Fibroblast of skin of right quadriceps (primary cell): ENCODE data around the gene ALPL.

Experiments
- DNase-seq: peaks from one replicate; pipeline ENCODE4 v3.0.0-alpha.2; 2013

The ALPL gene

DNA sequence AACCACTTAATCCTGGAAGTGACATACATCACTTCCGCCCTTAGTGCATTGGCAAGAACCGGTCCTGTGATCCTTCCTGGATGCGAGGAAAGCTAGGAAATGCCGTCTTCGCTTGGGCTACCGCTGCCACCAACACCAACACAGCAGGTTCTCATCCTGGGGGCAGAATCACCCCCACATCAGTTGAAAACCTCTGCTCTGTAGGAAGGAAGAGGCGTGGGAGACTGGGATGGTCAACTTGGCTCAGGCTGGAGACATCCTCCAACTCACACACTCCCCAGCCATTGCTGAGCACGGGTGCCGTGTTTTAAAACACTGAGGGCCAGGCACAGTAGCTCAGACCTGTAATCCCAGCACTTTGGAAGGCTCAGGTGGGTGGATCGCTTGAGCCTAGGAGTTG lies 74.9 kb downstream of the ALPL start:
- DNase-seq = no peak

DNA sequence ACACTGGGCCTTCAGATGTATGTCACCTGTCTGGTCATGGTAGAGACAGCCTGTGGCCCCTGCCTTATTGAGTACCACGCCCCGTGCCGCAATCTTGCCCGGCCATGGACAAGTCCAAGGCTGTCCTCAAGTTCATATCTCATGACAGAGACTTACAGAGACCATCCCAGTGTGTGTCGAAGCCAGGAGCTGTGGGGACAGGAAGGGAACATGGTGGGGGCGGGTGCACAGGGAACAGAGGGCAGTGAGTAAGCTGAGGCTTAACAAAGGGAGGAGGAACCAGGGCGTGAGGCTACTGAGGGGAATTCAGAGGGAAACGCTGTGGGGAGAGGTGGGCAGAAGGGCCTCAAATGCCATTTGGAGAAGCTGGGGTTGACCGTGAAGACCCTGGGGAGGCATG lies 75.8 kb downstream of the ALPL start:
- DNase-seq = no peak

DNA sequence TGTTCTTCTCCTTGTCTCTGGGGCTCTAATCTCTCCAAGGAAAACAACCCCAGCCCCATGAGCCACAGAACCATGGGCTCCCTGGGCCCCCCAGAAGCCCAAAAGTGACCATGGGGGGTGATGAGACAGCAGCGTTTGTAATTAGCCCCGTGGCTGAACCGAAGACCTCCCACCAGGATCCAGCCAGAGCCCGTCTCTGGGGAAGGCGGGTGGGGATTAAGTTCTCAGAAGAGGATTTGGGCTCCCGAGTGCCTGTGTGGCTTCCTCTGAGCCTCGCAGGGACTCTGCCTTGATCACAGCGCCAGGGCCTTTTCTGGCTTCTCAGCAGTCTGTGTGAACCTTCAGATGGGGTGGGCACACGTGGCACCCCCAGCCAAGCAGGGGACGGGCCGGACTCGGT lies 77.0 kb downstream of the ALPL start:
- DNase-seq = no peak

DNA sequence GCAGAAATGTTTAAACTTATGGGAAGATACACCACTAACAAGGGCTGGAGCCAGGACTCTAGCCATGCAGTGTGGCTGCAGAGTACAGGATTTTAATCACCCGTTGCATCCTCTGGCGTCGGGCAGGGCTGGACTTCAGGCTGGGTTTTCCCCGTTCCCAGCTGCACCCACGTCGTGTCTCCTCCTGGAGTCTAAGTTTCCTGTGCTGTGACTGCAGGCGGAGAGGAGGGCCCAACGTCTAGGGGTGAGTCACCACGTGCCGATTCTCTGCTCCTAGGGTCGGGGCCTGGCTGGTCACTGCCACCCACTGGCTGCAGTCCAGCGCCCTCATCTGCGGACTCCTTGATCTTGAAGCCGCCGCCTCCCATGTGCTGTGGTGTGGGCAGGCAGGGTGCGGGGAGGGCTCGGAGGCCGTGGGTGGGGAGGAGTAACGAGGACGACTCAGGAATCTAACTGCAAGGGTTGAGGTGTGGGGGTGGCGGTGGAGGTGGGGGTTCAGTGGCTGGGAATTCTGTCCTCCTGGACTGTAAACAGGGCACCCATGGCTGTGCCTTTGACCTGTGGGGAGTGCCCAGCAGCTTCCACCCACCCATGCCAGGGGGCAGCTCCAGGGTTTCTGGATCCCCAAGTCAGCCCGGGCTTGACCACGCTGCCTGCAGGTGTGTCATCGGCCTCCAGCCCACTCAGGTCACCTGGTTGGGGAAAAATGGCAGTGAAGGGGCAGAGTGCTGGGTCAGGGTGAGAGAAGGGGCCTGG lies 77.8 kb downstream of the ALPL start:
- peak; percentile 69 for DNase-seq

DNA sequence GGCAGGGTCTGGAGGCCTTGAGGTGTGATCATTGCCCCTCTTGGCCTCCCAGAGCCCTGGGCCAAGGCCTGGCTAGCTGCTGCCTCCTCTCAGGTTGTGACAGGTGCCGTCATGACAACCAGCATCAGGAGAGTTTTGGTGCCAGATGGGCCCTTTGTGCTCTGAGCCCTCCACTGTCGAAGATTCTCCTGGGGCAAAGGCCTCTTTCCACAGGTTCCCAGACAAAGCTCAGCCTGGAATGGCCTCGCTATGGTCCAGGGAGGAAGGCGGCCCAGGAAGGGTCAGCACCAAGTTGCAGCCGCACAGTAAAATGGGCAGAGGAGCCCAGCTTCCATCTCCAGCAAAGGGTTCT lies 78.4 kb downstream of the ALPL start:
- no peak for DNase-seq

DNA sequence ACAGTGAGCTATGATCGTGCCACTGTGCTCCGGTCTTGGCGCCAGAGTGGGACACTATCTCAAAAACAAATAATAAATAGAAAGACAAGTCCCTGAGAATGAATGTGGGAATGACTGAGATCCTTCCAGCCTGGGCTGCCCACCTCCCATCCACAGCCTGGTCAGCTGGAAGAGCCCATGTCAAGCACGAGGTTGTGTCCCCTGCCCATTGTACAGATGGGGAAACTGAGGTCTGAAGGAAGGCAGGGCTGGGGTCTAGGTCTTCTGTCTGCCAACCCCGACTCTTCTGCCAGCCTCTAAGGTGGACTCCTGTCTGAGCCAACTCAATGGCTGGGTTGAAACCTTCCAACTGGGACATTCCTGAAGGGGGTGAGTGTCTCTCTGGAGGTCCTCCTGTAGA lies 80.4 kb downstream of the ALPL start:
- DNase-seq = no peak

DNA sequence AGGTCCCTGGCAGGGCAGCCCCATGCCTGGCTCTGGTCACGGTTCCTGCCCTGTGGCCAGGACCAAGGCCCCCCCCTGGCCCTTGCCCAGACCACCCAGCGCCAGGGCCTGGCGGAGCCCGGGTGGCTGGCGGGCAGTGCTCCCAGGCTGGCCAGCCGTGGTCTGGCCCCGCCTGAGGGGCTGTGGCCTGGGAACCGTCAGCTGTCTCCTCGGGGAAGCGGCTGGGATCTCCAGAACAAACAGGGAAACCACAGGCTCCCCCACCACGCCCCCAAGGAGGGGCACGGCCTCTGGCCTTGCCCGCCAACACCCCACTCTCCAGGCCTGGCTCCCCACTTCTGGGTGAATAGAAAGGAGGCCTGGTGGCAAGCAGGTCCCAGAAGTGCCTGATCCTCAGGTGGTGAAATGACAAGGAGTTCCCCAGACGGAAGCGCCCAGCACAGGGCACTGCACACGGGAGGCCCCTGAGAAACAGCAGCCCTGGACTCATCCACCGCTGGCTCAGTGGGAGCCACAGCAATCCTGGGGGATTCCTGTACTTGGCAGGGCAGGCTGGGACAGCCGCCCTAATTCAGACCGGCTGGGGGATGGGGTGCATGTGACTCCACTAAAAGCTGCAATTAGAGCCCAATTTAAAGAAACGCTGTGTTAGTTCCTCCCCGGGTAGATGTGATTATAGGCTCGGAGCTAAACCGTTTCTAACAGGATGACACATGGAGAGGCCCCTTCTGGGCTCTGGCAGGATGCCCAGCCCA lies 81.1 kb downstream of the ALPL start:
- no peak for DNase-seq

DNA sequence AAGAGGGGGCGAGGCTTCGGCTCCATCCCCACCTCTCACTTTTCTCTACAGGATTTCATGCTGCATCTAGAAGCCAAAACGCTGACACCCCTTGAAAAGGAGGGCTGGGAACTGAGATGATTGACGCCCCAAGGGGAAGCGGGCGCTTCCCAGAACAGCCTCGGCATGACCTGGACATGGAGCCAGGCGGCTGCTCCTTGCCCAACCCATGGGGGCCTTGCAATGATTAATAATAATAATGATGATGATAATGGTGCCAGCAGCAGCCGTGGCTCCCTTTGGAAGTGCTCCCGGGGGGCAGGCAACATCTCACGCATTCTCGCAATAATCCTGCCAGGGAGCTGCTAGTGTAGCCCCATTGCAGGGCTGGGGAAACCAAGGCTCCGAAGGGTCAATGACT lies 81.7 kb downstream of the ALPL start:
- no peak for DNase-seq

DNA sequence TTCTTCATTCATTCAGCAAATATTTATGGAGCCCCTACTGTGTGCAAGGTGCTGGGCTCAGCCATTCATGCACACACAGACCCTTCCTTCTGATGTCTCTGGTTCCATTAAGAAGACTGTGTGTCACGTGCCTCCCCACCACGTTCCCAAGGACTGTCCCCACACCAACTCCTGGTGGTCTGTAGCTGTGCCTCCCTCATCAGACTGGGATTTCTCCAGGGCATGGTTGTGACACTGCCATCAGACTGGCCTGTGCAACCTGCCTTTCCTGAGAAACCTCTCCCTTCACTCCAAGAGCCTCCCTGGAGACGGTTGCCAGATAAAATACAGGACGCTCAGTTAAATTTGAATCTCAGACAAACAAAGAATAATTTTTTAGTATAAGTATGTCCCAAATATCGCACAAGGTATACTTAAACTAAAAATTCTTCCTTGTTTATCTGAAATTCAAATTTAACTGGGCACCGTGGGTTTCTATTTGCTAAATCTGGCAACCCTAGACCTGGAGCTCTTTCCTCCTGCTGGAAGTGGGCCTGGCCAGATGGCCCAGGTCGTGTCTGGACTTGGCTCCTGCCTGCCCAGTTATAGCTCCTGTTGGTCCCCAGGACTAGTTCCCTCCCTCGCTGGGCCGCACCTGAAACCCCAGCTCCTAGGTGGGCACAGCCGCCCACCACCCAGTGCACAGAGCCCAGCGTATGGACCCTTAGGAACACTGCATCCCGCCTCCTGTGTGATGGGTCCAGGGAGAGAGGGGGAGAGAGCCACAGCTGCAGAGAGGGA lies 83.1 kb downstream of the ALPL start:
- no peak for DNase-seq

DNA sequence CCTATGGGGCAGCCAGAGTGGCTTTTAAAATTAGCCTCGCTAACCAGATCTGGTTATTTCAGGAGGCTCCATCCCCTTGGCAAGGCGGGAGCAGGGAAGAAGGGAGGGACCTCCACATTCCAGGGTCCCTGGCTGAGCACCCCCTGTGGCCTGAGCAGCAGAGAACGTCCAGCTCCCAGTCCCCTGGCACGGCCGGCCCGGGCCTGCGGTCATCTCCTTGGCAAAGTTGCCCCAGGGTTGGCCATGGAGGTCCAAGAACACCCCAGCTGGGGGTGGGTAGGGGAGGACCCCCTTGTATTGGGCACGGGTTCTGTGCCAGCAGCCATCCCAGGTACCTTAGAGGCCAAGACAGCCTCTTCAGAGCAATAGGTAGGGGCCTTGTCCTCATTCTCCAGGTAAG lies 84.0 kb downstream of the ALPL start:
- DNase-seq = no peak

DNA sequence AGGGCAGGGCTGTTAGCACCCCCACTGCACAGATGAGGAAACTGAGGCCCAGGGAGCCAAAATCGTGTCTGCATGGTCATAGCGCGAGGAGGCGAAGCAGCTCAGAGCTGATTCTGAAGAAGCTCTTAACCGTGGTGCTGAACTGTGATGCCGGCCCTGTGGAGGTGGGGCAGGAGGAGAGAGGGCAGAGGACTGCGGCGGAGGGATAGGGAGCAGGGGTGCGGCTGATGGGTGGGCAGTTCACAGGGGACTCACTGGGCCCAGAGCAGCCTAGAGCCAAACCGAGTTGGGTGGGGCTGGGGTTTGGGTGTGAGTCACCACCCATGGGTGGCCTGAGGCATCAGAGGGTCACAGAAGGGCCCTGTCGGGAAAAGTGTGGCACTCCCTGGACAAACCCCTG lies 85.3 kb downstream of the ALPL start:
- no peak for DNase-seq

DNA sequence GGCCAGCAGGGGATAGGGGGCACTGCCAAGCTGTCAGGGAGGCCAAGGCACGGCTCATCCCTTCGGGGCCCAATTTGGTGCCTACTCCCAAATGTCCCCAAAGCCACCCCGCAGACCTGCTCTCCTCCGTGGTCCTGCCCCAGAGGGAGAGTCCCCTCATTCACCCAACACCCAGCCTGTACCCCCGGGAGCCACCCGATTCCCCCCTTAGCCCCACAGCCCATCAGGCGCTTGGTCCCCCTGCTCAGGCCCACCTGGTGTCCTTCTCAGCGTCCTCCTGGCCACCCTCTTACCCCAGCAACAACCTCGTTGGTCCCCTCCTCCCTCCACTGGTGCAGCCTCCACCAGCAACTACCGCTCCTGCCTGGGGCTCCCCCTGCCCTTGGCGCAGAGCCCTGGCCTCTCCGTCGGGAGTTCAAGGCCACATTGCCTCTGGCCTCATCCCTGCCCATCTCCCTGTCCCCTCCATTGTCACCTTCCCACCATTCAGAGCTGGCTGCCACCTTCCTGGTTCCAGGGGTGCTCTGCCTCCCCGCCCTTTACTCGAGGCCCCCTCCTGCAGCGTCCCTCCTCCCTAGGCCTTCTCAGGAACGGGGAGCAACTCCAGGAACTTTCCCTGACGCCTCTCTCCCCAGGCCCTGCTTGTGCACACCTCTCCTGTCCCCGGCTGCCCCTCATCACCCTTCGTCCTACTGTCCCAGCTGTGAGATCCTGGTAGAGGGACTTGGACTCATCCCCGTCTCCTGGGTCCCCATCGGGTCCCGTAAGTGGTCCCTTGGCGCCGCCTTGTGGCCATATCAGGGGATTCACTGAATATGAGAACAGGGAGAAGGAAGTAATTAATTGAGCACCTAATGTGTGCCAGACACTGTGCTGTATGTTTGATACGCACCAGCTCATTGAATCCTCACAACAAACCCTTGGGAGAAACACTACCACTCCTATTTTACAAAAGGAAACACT lies 86.0 kb downstream of the ALPL start:
- DNase-seq = peak; percentile 47

DNA sequence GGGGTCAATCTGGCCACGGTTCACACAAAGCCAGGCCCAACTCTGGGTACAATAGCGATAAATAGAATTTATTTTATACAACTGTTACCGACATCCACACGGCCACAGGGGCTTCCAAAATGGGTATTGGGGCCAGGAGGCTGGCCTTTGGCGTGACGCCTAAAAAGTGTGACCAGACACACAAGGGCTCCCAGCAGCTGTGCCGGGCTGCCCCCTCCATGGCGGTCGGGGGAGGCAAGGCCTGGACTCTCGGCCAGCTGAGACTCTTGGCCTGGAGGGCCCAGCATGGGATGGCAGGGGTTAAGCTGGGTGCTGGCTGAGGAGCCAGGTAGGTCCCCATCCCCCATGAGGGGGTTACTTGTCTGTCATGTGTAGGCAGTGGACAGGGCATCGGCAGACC lies 87.0 kb downstream of the ALPL start:
- DNase-seq = no peak

DNA sequence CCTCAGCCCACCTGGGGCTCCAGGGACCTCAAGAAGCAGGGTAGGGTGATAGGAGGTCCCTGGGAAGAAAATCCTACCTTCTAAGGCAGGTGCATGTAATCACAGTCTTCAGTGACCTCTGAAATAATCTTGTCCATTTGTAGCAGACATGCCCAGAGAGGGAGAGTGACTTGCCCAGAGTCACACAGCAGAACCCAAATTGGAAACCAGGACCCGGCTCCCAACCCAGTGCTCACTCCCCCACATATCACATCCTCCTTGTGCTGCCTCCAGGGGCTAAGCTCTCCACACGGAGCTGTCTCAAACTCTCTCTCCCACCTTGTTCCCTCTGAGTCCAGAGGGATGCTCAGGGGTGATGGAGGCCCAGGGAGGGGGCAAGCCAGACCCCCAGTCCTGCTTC lies 87.4 kb downstream of the ALPL start:
- DNase-seq = no peak

DNA sequence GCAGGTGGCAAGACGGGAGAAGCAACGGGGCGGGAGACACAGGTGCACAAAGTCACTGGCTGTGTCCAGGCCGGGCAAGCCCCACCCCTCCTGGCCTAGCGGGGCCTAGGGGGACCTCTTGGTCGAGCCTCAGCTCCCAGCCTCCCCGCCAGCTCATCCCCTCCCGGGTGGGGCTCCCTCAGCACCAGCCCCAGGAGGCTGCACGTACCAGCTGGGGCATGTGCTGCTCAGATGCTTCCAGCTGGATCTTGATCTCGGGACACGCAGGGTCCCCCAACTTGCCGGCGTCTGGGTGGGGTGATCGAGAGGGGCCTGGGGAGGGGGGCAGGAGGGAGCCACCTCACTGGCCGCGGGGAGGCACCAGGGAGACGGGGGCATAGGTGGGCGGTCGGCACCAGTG lies 88.5 kb downstream of the ALPL start:
- no peak for DNase-seq

DNA sequence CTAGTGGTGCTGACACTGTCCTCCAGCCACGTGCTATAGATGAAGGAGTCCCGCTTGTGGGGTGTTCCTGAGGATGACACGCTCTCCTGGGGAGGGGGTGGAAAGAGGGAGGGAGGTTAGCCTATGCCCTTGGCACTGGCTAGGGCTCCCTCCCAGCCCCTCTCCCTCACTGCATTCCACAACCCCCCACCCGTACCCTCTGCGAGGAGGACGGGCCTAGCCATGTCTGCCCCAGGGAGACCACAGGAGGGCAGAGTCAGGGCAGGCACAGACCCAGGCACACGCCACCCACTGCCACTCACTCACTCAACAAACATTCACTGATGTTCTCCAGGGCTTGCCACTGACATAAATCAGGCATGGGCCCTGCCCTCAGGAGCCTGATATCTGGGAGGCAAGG lies 89.2 kb downstream of the ALPL start:
- no peak for DNase-seq

DNA sequence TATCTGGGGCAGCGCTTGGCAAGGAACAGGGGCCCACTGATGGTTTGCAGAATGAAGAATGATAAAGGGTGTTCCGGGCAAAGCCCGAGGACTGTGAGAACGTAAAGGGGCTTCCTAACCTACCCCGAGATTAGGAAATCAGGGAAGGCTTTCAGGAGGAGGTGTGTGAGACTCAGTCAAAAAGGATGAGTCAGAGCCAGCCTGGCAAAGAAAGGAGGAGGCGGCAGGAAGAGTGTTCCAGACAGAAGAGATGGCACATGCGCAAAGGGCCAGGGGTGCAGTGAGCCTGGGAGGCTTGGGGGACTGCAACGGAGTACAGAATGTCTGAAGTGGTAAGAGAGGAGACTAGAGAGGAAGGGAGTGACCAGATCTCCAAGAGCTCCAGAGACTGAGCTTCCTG lies 89.7 kb downstream of the ALPL start:
- DNase-seq = no peak

DNA sequence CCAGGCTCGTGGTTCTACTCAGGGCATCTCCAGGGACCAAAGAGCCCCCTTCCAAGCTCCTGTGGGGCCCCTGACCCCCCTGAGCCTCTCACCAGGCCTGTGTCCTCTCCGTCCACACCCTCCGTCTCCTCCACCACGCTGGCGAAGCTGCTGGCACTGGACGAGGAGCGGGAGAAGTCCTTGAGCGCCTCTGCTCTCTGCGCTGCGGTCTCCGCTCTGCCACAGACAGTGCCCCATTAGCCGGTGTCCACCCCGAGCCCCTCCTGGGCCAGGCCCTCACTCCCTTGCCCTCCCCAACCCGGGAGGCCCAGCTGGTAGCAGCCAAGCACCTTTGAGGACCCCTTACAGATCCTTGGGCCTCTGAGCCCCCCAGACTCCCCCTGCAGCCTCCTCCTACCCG lies 90.2 kb downstream of the ALPL start:
- DNase-seq = no peak

DNA sequence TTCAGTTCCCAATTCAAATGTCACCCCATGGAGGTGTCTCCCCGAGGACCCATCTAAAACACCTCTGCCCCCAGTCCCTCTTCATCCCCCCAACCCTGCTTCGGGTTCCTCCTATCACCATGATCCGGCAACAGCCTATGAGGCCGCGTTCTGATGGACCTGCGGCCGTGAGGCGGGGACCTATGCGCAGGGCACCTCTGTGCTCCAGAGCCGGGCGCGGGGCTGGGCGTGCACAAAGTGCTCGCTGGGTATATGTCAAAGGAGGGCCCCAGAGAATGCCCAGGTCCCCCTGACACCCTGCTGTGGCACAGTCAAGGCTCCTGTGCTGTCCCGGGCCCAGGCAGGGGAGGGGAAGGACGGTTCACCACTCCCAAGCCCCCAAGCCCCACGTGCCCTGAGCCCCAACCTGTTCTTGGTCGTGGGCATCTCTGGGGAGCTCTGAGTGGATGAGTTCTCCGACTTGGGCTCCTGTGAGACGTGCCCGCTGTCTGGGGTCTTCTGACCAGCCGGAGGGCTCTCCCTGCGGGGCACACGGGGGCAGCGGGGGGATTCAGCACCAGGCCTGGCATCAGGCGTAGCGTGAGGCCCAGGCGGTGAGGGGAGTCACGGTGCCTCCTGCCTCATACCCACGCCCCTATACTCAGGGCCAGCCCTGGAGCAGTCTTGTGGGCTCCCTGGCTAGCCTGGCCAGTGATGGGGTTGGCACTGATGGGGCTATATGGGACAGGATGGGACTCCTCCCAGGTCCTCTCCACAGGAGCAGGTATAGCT lies 92.2 kb downstream of the ALPL start:
- DNase-seq = no peak

DNA sequence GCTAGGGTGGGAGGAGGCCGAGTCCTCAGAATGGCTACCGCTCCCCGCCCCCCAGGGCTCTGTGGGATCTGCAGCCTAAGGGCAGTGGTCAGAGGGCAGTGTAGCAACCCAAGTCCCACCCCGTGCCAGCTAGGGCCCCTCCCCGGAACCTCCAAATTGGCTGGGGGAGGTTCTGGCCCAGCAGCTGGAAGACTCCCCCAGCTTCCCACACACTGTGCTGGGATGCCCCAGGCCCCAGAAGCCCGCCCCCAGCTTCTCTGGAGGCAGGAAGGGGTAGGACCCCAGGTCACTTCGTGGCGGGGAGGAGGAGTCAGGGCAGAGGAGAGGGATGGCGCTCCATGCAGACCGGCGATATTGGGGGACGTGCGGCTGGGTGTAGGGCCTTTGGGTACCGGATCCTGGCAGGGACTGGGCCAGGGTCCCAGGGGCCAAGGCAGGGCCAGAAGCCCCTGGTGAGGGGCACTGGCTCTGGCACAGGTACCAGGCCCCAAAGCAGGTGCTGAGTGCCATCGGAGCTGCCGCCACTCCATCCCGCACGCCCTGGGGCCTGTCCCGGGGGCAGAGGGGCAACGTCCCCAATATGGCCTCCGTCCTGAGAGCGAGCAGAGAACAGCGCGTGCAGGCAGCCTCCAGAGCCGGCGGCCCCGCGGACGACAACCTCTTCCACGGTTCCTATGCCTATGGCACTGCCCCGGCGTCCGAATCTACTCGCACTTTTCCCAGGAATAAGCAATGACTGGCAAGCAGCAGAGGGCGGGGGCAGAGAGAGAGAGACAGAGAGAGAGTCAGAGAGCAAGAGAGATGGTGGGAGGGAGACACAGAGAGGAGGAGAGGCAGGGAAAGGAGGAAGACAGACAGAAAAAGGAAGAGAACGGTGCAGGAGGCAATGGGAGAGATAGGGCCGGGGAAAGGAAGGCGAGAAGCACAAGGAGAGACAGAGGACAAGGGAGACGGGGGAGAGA lies 94.2 kb downstream of the ALPL start:
- no peak for DNase-seq
